Adrenal gland (tissue), 5 donors: ENCODE results near the gene AGO1.

ENCODE experiments used
- CTCF ChIP-seq, 6 experiments: fragments of 450-650 bp in 4 of 6; fragments of 200-600 bp in 2 of 6; sonication (generic) in 1 of 6; IDR thresholded peaks; 1 replicate in 5 of 6; 2 replicates in 1 of 6; pipeline versions ENCODE4 v1.5.1 to v1.8.0; 2016 to 2021; ENCODE audit warnings: antibody characterized with exemption in 6 of 6, mild to moderate bottlenecking in 2 of 6, moderate library complexity in 1 of 6
- POLR2A ChIP-seq, 2 donors: fragments of 450-650 bp; IDR thresholded peaks; one replicate each; pipeline ENCODE4 v1.6.1; 2017; ENCODE audit warnings: antibody characterized with exemption in 2 of 2, mild to moderate bottlenecking in 2 of 2, moderate library complexity in 1 of 2
- donor health status: DM: no; HTN: no; CAD: no.

GRCh38 chr1:35939484-35939883, 56.5 kb downstream of the AGO1 start:
- TF ChIP-seq CTCF (IDR thresholded peaks at IDR 0.05) (no peak), POLR2A (IDR thresholded peaks at IDR 0.05) (no peak)
